GM12878 (cell line): ENCODE results near the gene CLEC16A. TPM values are rescaled to one million over a fixed set of nuclear protein-coding genes. Genes with fewer than 3 reads are reported as not detected.

Experiments
- ATAC-seq: fragments of 200-7000 bp; cut with Tn5 transposase; 3 replicates; pipeline ENCODE4 v1.9.1; 2020; ENCODE audit warnings: mild to moderate bottlenecking, moderate library complexity
- BruUV-seq: library from RNA; stranded (reverse); fragments of 400-500 nt; replicated peaks from 2 replicates; lab custom pipeline; 2021; lab: Mats Ljungman, UMichigan
- CTCF ChIA-PET: fragments of 300-600 bp; sonication (Branson Sonifier 250); formaldehyde crosslinking; extraction: SDS; loops from one replicate; lab custom pipeline; 2021; ENCODE audit warnings: inconsistent platforms; lab: Yijun Ruan, JAX
- POLR2A ChIA-PET: fragments of 350-600 bp; formaldehyde crosslinking; extraction: SDS; loops from one replicate; lab custom pipeline; 2021; ENCODE audit warnings: inconsistent platforms; lab: Charles Lee
- RAD21 ChIA-PET: fragments of 300-600 bp; sonication (Branson Sonifier 250); formaldehyde crosslinking; loops from one replicate; lab custom pipeline; 2023; ENCODE audit warnings: antibody characterized with exemption; ENCODE audit not compliant: unreplicated experiment; lab: Charles Lee
- SMC1A ChIA-PET: fragments of 300-600 bp; sonication (Branson Sonifier 250); formaldehyde crosslinking; loops from one replicate; lab custom pipeline; 2023; ENCODE audit not compliant: unreplicated experiment, uncharacterized antibody; lab: Charles Lee
- DNase-seq: peaks from one replicate; pipeline ENCODE4 v3.0.0-alpha.2; 2011; ENCODE audit warnings: low read depth, low spot score
- FAIRE-seq: peaks from 3 replicates; lab custom pipeline; 2011; peaks lifted over from hg19 to GRCh38; lab: Jason Lieb, UNC
- H2AFZ ChIP-seq: 2 replicates; pipeline ENCODE4 v1.6.0; 2011; ENCODE audit warnings: low read depth, low read length, control low read depth; ENCODE audit not compliant: control insufficient read depth
- H3K27ac ChIP-seq: 2 replicates; pipeline ENCODE4 v1.5.1; 2011; ENCODE audit warnings: control low read depth; ENCODE audit not compliant: control insufficient read depth, insufficient read depth
- H3K27me3 ChIP-seq, 2 experiments: replicated peaks in 1 of 2; 2 replicates each; pipeline versions ENCODE4 v1.6.0 to v1.6.1; 2011; ENCODE audit warnings: low read length in 1 of 2; ENCODE audit not compliant: control insufficient read depth in 2 of 2, insufficient read depth in 2 of 2
- H3K36me3 ChIP-seq, 2 experiments: 2 replicates each; pipeline ENCODE4 v1.5.1; 2011; ENCODE audit warnings: low read length in 1 of 2; ENCODE audit not compliant: control insufficient read depth in 2 of 2, insufficient read depth in 2 of 2
- H3K4me1 ChIP-seq: 2 replicates; pipeline ENCODE4 v1.6.1; 2011; ENCODE audit warnings: mild to moderate bottlenecking, low read length, moderate library complexity, mixed read lengths; ENCODE audit not compliant: control insufficient read depth, insufficient read depth
- H3K4me2 ChIP-seq: 2 replicates; pipeline ENCODE4 v1.6.0; 2011; ENCODE audit warnings: control low read depth; ENCODE audit not compliant: control insufficient read depth, insufficient read depth
- H3K4me3 ChIP-seq: fragments of 200-600 bp; sonication (generic); 2 replicates; pipeline ENCODE4 v1.5.1; 2016
- H3K79me2 ChIP-seq: 2 replicates; pipeline ENCODE4 v1.6.0; 2011; ENCODE audit warnings: low read length; ENCODE audit not compliant: control insufficient read depth, insufficient read depth
- H3K9ac ChIP-seq: 2 replicates; pipeline ENCODE4 v1.8.0; 2011; ENCODE audit warnings: low read length, control low read depth, mixed read lengths; ENCODE audit not compliant: control insufficient read depth, insufficient read depth
- H3K9me3 ChIP-seq: replicated peaks from 3 replicates; pipeline ENCODE4 v1.5.1; 2011; ENCODE audit warnings: mild to moderate bottlenecking, low read length; ENCODE audit not compliant: control insufficient read depth, insufficient read depth
- H4K20me1 ChIP-seq: 2 replicates; pipeline ENCODE4 v1.6.0; 2011; ENCODE audit not compliant: control insufficient read depth, insufficient read depth
- BHLHE40 ChIP-seq, 2 experiments: fragments of 450-650 bp in 1 of 2; IDR thresholded peaks; 2 replicates each; pipeline ENCODE4 v1.6.1; 2011 to 2017; ENCODE audit warnings: low read depth in 2 of 2, borderline replicate concordance in 1 of 2, improper control_type of control experiment in 1 of 2, low read length in 1 of 2, mild to moderate bottlenecking in 1 of 2
- EP300 ChIP-seq, 2 experiments: fragments of 150-350 bp in 1 of 2; IDR thresholded peaks; 2 replicates each; pipeline ENCODE4 v1.6.1; 2011 to 2012; ENCODE audit warnings: low read depth in 2 of 2, low read length in 2 of 2, borderline replicate concordance in 1 of 2, improper control_type of control experiment in 1 of 2, inconsistent platforms in 1 of 2; ENCODE audit not compliant: control insufficient read depth in 1 of 2
- IKZF2 ChIP-seq, 2 experiments: fragments of 450-650 bp; IDR thresholded peaks; 2 replicates each; pipeline ENCODE4 v1.6.1; 2017; ENCODE audit warnings: mild to moderate bottlenecking in 2 of 2, moderate library complexity in 2 of 2
- JUND ChIP-seq: IDR thresholded peaks from 2 replicates; pipeline ENCODE4 v1.6.1; 2012; ENCODE audit warnings: low read depth, mild to moderate bottlenecking, low read length, improper control_type of control experiment, moderate library complexity
- MTA3 ChIP-seq: IDR thresholded peaks from 2 replicates; pipeline ENCODE4 v1.6.1; 2012; ENCODE audit warnings: low read length, inconsistent platforms, borderline replicate concordance
- MXI1 ChIP-seq: fragments of 150-350 bp; IDR thresholded peaks from 2 replicates; pipeline ENCODE4 v1.6.1; 2011; ENCODE audit warnings: low read depth, mild to moderate bottlenecking, inconsistent platforms, low read length, improper control_type of control experiment
- POLR2A ChIP-seq: IDR thresholded peaks from 2 replicates; pipeline ENCODE4 v1.6.1; 2011; ENCODE audit warnings: low read depth, mild to moderate bottlenecking, low read length
- RBBP5 ChIP-seq: fragments of 200-600 bp; sonication (generic); conservative IDR thresholded peaks from 2 replicates; pipeline ENCODE4 v1.6.1; 2016
- RELA ChIP-seq: fragments of 450-650 bp; IDR thresholded peaks from 2 replicates; pipeline ENCODE4 v1.8.0; 2014; ENCODE audit warnings: borderline replicate concordance; ENCODE audit not compliant: partially characterized antibody
- SMAD1 ChIP-seq: fragments of 450-650 bp; IDR thresholded peaks from 2 replicates; pipeline ENCODE4 v1.6.1; 2018; ENCODE audit warnings: mild to moderate bottlenecking, low read depth; ENCODE audit not compliant: partially characterized antibody
- SMARCA5 ChIP-seq: fragments of 450-650 bp; IDR thresholded peaks from 2 replicates; pipeline ENCODE4 v1.6.1; 2017; ENCODE audit warnings: mild to moderate bottlenecking
- SUZ12 ChIP-seq: fragments of 200-600 bp; sonication (generic); IDR thresholded peaks from one replicate; pipeline ENCODE4 v1.6.1; 2018; ENCODE audit warnings: antibody characterized with exemption, mild to moderate bottlenecking; ENCODE audit not compliant: unreplicated experiment
- TARDBP ChIP-seq: IDR thresholded peaks from 2 replicates; pipeline ENCODE4 v1.6.1; 2016; ENCODE audit warnings: borderline replicate concordance
- WGBS: methylation state at CpG from one replicate; pipeline ENCODE4 v1.1.6; 2016; ENCODE audit warnings: low lambda C conversion rate; ENCODE audit not compliant: insufficient replicate concordance, insufficient coverage; ENCODE audit errors: missing lambda C conversion rate; 5-methylcytosine and 5-hydroxymethylcytosine counted together
- in situ Hi-C: fragments of 300-500 bp; cut with MboI; formaldehyde crosslinking; loops from 9 replicates; pipeline ENCODE4 v1.14.3; 2018; ENCODE audit warnings: mixed read lengths
- intact Hi-C: fragments of 100-400 bp; cut with micrococcal nuclease; formaldehyde crosslinking; loops from one replicate; pipeline ENCODE4 v1.14.2; 2022; ENCODE audit not compliant: unreplicated experiment
- polyA plus RNA-seq, 11 experiments: library from polyadenylated mRNA; depleted of rRNA in 4 of 11; unstranded in 6 of 11; stranded (reverse) in 5 of 11; fragments of >200 nt; fragmentation: Nextera tagmentation in 4 of 11; fragmentation: Illumina TruSeq in 1 of 11; extraction: Ambion mirVana in 4 of 11; extraction: Trizol in 1 of 11; gene quantifications; 1 replicate in 1 of 11; 2 replicates in 10 of 11; pipeline versions ENCODE4 v1.2.1 to v1.2.3, GENCODE V29; 2011 to 2016; ENCODE audit warnings: inconsistent platforms in 2 of 11, missing spikeins in 2 of 11, low read depth in 1 of 11
- total RNA-seq, 4 experiments: library from RNA; depleted of rRNA in 3 of 4; stranded (reverse); fragments of >200 nt in 3 of 4; fragmentation: Illumina TruSeq in 1 of 4; extraction: Trizol in 1 of 4; gene quantifications; 2 replicates each; pipeline versions ENCODE4 v1.2.1 to v1.2.3, GENCODE V29; 2013 to 2021
- TF ChIP-seq, protein P1 (sequence below): IDR thresholded peaks from 2 replicates; pipeline ENCODE4 v1.6.1; 2012; ENCODE audit warnings: improper control_type of control experiment, low read depth, low read length; ENCODE audit not compliant: insufficient replicate concordance

CLEC16A gene
- total and polyA plus RNA-seq, 10 of the 15 experiments (the other 5 are each of a cell fraction or from before 2014, with no cell fraction given): 1.5 to 28.8 (median 19.2) TPM

DNA sequence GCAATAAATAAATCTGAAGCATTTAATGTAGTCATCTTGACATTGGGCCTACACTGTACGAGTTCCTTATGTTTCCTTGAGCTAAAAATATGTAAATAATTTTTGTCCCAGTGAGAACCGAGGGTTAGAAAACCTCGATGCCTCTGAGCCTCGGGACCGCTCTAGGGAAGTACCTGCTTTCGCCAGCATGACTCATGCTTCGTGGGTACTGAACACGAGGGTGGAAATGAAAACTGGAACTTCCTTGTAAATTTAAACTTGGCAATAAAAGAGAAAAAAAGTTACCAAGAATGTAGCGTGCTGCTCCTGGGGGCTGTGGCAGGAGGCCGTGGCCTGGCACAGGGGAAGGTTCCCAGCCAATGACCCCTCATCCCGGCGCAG lies 237.5 kb downstream of the CLEC16A start (continued):
- TF ChIP-seq EP300 (IDR thresholded peaks at IDR 0.05; ENCODE audit: borderline replicate concordance in 1 of 2, control insufficient read depth in 1 of 2, low read depth in 2 of 2, low read length in 2 of 2): peak in 1 of 2 experiments; percentile 70; a peak in 1 of 4 replicates
- TF ChIP-seq IKZF2 (IDR thresholded peaks at IDR 0.05): peak; percentile 78 to 82
- TF ChIP-seq MTA3: 0 out of 2 replicates have a peak, but pooled peaks have one; percentile 71
- TF ChIP-seq BHLHE40 (IDR thresholded peaks at IDR 0.05; ENCODE audit: borderline replicate concordance in 1 of 2, low read depth in 2 of 2, low read length in 1 of 2): peak; percentile 17 to 34; a peak in 2 of 4 replicates
- no peak for TF ChIP-seq SUZ12
- peak; percentile 3 for TF ChIP-seq SMAD1
- no peak for TF ChIP-seq RBBP5
- peak; percentile 67 for TF ChIP-seq RELA
- peak; percentile 15; the same call in 1 of the 2 replicates for TF ChIP-seq POLR2A

DNA sequence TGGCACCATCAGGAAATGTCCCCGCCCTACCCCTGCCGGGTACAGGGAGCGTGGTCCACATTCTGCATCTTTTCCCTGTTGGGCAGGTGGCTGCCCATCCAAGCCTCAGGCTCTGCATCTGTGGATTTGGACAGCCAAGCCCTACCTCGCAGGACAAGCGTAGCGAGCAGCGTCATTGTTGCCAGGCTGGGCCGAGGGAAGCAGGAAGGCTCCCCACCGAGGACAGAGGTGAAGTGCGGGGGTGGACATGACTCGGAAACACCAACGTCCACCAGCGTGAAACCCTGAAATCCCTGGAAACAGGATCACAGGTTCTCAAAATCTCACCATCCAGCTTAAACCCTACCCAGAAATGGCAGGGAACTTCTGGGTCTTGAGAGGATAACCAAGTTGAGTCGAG lies 238.0 kb downstream of the CLEC16A start:
- Histone ChIP-seq H4K20me1 (no peaks in the 10 kb centered on the region), H3K4me3 (no peak overlapping the region), H3K9me3 (no peaks in the 10 kb centered on the region)
- FAIRE-seq: no peak
- in situ Hi-C loops: no loop called here
- TF ChIP-seq TARDBP (no peak), JUND (no peak), SMARCA5 (0 out of 2 replicates have a peak, but pooled peaks have one; percentile 26), MXI1 (no peak), MTA3 (0 out of 2 replicates have a peak, but pooled peaks have one; percentile 6)
- TF ChIP-seq, protein P1, sequence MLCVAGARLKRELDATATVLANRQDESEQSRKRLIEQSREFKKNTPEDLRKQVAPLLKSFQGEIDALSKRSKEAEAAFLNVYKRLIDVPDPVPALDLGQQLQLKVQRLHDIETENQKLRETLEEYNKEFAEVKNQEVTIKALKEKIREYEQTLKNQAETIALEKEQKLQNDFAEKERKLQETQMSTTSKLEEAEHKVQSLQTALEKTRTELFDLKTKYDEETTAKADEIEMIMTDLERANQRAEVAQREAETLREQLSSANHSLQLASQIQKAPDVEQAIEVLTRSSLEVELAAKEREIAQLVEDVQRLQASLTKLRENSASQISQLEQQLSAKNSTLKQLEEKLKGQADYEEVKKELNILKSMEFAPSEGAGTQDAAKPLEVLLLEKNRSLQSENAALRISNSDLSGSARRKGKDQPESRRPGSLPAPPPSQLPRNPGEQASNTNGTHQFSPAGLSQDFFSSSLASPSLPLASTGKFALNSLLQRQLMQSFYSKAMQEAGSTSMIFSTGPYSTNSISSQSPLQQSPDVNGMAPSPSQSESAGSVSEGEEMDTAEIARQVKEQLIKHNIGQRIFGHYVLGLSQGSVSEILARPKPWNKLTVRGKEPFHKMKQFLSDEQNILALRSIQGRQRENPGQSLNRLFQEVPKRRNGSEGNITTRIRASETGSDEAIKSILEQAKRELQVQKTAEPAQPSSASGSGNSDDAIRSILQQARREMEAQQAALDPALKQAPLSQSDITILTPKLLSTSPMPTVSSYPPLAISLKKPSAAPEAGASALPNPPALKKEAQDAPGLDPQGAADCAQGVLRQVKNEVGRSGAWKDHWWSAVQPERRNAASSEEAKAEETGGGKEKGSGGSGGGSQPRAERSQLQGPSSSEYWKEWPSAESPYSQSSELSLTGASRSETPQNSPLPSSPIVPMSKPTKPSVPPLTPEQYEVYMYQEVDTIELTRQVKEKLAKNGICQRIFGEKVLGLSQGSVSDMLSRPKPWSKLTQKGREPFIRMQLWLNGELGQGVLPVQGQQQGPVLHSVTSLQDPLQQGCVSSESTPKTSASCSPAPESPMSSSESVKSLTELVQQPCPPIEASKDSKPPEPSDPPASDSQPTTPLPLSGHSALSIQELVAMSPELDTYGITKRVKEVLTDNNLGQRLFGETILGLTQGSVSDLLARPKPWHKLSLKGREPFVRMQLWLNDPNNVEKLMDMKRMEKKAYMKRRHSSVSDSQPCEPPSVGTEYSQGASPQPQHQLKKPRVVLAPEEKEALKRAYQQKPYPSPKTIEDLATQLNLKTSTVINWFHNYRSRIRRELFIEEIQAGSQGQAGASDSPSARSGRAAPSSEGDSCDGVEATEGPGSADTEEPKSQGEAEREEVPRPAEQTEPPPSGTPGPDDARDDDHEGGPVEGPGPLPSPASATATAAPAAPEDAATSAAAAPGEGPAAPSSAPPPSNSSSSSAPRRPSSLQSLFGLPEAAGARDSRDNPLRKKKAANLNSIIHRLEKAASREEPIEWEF: no peak
- TF ChIP-seq, all 136 proteins: peak for 2
- no peak overlapping the region for H2AFZ ChIP-seq
- no peaks in the 10 kb centered on the region for H3K79me2 ChIP-seq
- intact Hi-C loops: loop anchor here (2.0 to 5.0 kb wide), 4 partner anchors 42 to 195 kb away; no protein-coding TSS in a partner anchor
- ATAC-seq: no peak
- BruUV-seq: TSS peak; percentile 77
- ChIA-PET POLR2A (interaction anchor here (0.8 to 6.4 kb wide), 13 partner anchors 9 to 174 kb away, joined by 3 to 48 read pairs (median 5); no protein-coding TSS in a partner anchor), SMC1A (interaction anchor here (0.7 to 4.9 kb wide), 22 partner anchors 7 to 231 kb away, joined by 3 to 35 read pairs (median 6); partner anchors contain the start of gene SOCS1), RAD21 (interaction anchor here (0.9 to 8.8 kb wide), 20 partner anchors 9 to 218 kb away, joined by 3 to 86 read pairs (median 6); partner anchors contain the start of gene SOCS1), CTCF (interaction anchor here (0.9 to 3.5 kb wide), 9 partner anchors 19 to 233 kb away, joined by 3 to 18 read pairs (median 4); partner anchors contain the start of gene SOCS1)
- 55% methylated on average over 14 of the region's 14 CpGs for WGBS
- H3K27ac ChIP-seq: peak overlapping the region; percentile 81
- H3K4me1 ChIP-seq: peaks cover 46% of the 10 kb centered on the region
- H3K36me3 ChIP-seq: no peaks in the 10 kb centered on the region; a peak in 2 of 4 replicates
- H3K27me3 ChIP-seq: no peaks in the 10 kb centered on the region
- peak overlapping the region; percentile 63 for H3K4me2 ChIP-seq
- no peak for DNase-seq
- peak overlapping the region; percentile 39 for H3K9ac ChIP-seq
